ENCODE measurements around the gene CAB39. TPM values are rescaled to one million over a fixed set of nuclear protein-coding genes. Genes with fewer than 3 reads are reported as not detected.

CAB39 gene
- total RNA-seq, 1 donor from 2014 or later: 66.6 TPM

- H3K9me3 Mint-ChIP-seq (ENCODE audit: unreplicated experiment): no peaks in the 10 kb centered on the region
- H3K9ac ChIP-seq (ENCODE audit: low read length): no peak overlapping the region
- peaks cover 14% of the 10 kb centered on the region for H3K4me1 Mint-ChIP-seq (ENCODE audit: low read depth, unreplicated experiment)
- H3K4me2 ChIP-seq (ENCODE audit: low read length): no peak overlapping the region
- peaks cover 7% of the 10 kb centered on the region for H3K4me1 ChIP-seq (ENCODE audit: insufficient read depth, low read length)
- no peak overlapping the region for H3K27ac ChIP-seq (ENCODE audit: low read depth, low read length)
- no peak for TF ChIP-seq CTCF (IDR thresholded peaks at IDR 0.05; ENCODE audit: insufficient read depth, low read depth, low read length)
- TF ChIP-seq EZH2 (IDR thresholded peaks at IDR 0.05; ENCODE audit: insufficient read depth, low read length): no peak
- no peak overlapping the region for H2AFZ ChIP-seq (ENCODE audit: low read depth, low read length)
- peaks cover 40% of the 10 kb centered on the region for H3K79me2 ChIP-seq (ENCODE audit: insufficient read depth, low read length)
- H3K36me3 ChIP-seq (ENCODE audit: insufficient read depth, low read length): peaks cover 11% of the 10 kb centered on the region
- FAIRE-seq: no peak
- H3K4me3 Mint-ChIP-seq (ENCODE audit: unreplicated experiment): no peak overlapping the region
- H3K27me3 Mint-ChIP-seq (ENCODE audit: low read depth, unreplicated experiment): no peaks in the 10 kb centered on the region
- no peaks in the 10 kb centered on the region for H3K27me3 ChIP-seq (ENCODE audit: insufficient read depth, low read length)
- peaks cover 25% of the 10 kb centered on the region for H4K20me1 ChIP-seq (ENCODE audit: insufficient read depth, low read length)
- peak; percentile 55 for DNase-seq (ENCODE audit: low read depth)
- H3K27ac Mint-ChIP-seq (ENCODE audit: unreplicated experiment): peak overlapping the region; percentile 55
- peaks cover 19% of the 10 kb centered on the region for H3K36me3 Mint-ChIP-seq (ENCODE audit: low read depth, unreplicated experiment)
- H3K9me3 ChIP-seq (ENCODE audit: insufficient read depth, low read depth, low read length): no peaks in the 10 kb centered on the region
- no peak overlapping the region for H3K4me3 ChIP-seq (ENCODE audit: insufficient read depth, low read depth, low read length)
Observed at GRCh38 chr2:230765611-230766300, 53.1 kb downstream of the CAB39 start.

- Mint-ChIP-seq H3K27ac (ENCODE audit: unreplicated experiment) (no peak overlapping the region), H3K4me1 (ENCODE audit: low read depth, unreplicated experiment) (peaks cover 18% of the 10 kb centered on the region)
- H3K9ac ChIP-seq (ENCODE audit: low read length): no peak overlapping the region
Observed at GRCh38 chr2:230767862-230768388, 55.3 kb downstream of the CAB39 start.

More at GRCh38 chr2:230767862-230768388, 55.3 kb downstream of the CAB39 start:
- DNase-seq (ENCODE audit: low read depth): no peak
- Mint-ChIP-seq H3K4me3 (ENCODE audit: unreplicated experiment) (no peak overlapping the region), H3K36me3 (ENCODE audit: low read depth, unreplicated experiment) (peaks cover 14% of the 10 kb centered on the region), H3K27me3 (ENCODE audit: low read depth, unreplicated experiment) (no peaks in the 10 kb centered on the region), H3K9me3 (ENCODE audit: unreplicated experiment) (peaks cover 3% of the 10 kb centered on the region)
- H3K79me2 ChIP-seq (ENCODE audit: insufficient read depth, low read length): peaks cover 37% of the 10 kb centered on the region
- H2AFZ ChIP-seq (ENCODE audit: low read depth, low read length): no peak overlapping the region
- no peaks in the 10 kb centered on the region for H3K27me3 ChIP-seq (ENCODE audit: insufficient read depth, low read length)
- H3K9me3 ChIP-seq (ENCODE audit: insufficient read depth, low read depth, low read length): no peaks in the 10 kb centered on the region
- FAIRE-seq: no peak
- no peak for TF ChIP-seq CTCF (IDR thresholded peaks at IDR 0.05; ENCODE audit: insufficient read depth, low read depth, low read length)
- no peak for TF ChIP-seq EZH2 (IDR thresholded peaks at IDR 0.05; ENCODE audit: insufficient read depth, low read length)
- peaks cover 16% of the 10 kb centered on the region for H4K20me1 ChIP-seq (ENCODE audit: insufficient read depth, low read length)
- no peak overlapping the region for H3K27ac ChIP-seq (ENCODE audit: low read depth, low read length)
- no peak overlapping the region for H3K4me2 ChIP-seq (ENCODE audit: low read length)
- peaks cover 11% of the 10 kb centered on the region for H3K36me3 ChIP-seq (ENCODE audit: insufficient read depth, low read length)
- peaks cover 7% of the 10 kb centered on the region for H3K4me1 ChIP-seq (ENCODE audit: insufficient read depth, low read length)
- no peak overlapping the region for H3K4me3 ChIP-seq (ENCODE audit: insufficient read depth, low read depth, low read length)
